Measurements from ENCODE around the gene TAS2R14. TPM values are rescaled to one million over a fixed set of nuclear protein-coding genes. Genes with fewer than 3 reads are reported as not detected.

TAS2R14 gene
- polyA plus RNA-seq, 1 donor from 2014 or later: 14.9 TPM

GRCh38 chr12:10919809-10920208 lies 19.3 kb downstream of the TAS2R14 start:
- Histone ChIP-seq H3K27me3 (ENCODE audit: insufficient read depth, low read depth, low read length) (no peaks in the 10 kb centered on the region), H4K20me1 (ENCODE audit: insufficient read depth) (no peaks in the 10 kb centered on the region), H3K9me2 (ENCODE audit: insufficient read depth, low read length) (no peaks in the 10 kb centered on the region), H3K4me2 (ENCODE audit: low read length) (no peak overlapping the region), H3K79me2 (replicated peaks; ENCODE audit: insufficient read depth, low read length) (no peaks in the 10 kb centered on the region), H3K27ac (ENCODE audit: low read length) (no peak overlapping the region), H3K4me3 (ENCODE audit: low read length) (no peak overlapping the region), H3K9ac (ENCODE audit: low read length) (no peak overlapping the region), H3K36me3 (ENCODE audit: insufficient read depth, low read length) (no peaks in the 10 kb centered on the region), H3F3A (ENCODE audit: insufficient read depth, low read length, poor library complexity, severe bottlenecking) (no peaks in the 10 kb centered on the region), H2AFZ (ENCODE audit: low read depth, low read length) (no peak overlapping the region), H3K9me3 (ENCODE audit: low read length) (no peaks in the 10 kb centered on the region)
- TF ChIP-seq CTCF (IDR thresholded peaks at IDR 0.05; ENCODE audit: poor library complexity, severe bottlenecking): no peak
- TF ChIP-seq TAF1 (IDR thresholded peaks at IDR 0.05; ENCODE audit: low read depth): no peak
- TF ChIP-seq EP300 (conservative IDR thresholded peaks at IDR 0.05; ENCODE audit: poor library complexity, severe bottlenecking): no peak
- TF ChIP-seq POLR2AphosphoS5 (IDR thresholded peaks at IDR 0.05): no peak
- TF ChIP-seq REST (IDR thresholded peaks at IDR 0.05; ENCODE audit: borderline replicate concordance): no peak

GRCh38 chr12:10910380-10910779 lies 28.7 kb downstream of the TAS2R14 start:
- Histone ChIP-seq H3K9ac (ENCODE audit: low read length) (no peak overlapping the region), H3K9me2 (ENCODE audit: insufficient read depth, low read length) (no peaks in the 10 kb centered on the region), H3F3A (ENCODE audit: insufficient read depth, low read length, poor library complexity, severe bottlenecking) (no peaks in the 10 kb centered on the region), H4K20me1 (ENCODE audit: insufficient read depth) (no peaks in the 10 kb centered on the region), H3K27ac (ENCODE audit: low read length) (no peak overlapping the region), H3K4me2 (ENCODE audit: low read length) (no peak overlapping the region), H3K4me3 (ENCODE audit: low read length) (no peak overlapping the region), H3K9me3 (ENCODE audit: low read length) (no peaks in the 10 kb centered on the region), H2AFZ (ENCODE audit: low read depth, low read length) (no peak overlapping the region), H3K27me3 (ENCODE audit: insufficient read depth, low read depth, low read length) (no peaks in the 10 kb centered on the region), H3K79me2 (replicated peaks; ENCODE audit: insufficient read depth, low read length) (no peaks in the 10 kb centered on the region), H3K36me3 (ENCODE audit: insufficient read depth, low read length) (no peaks in the 10 kb centered on the region)
- no peak for TF ChIP-seq MXI1 (conservative IDR thresholded peaks at IDR 0.05; ENCODE audit: poor library complexity, severe bottlenecking)
- no peak for TF ChIP-seq TAF1 (IDR thresholded peaks at IDR 0.05; ENCODE audit: low read depth)
- no peak for TF ChIP-seq SMC3 (conservative IDR thresholded peaks at IDR 0.05; ENCODE audit: poor library complexity)
- no peak for TF ChIP-seq CTCF (IDR thresholded peaks at IDR 0.05; ENCODE audit: poor library complexity, severe bottlenecking)

All from neural cell (in vitro differentiated cells).